Karpas-422 (cell line): ENCODE results near the gene SH2D3A. TPM values are rescaled to one million over a fixed set of nuclear protein-coding genes. Genes with fewer than 3 reads are reported as not detected.
"Not testable (repeated sequence)": the region's sequence is repeated elsewhere in the genome, so short reads cannot be mapped to it uniquely, and the experiment has no call there.

Source experiments
- DNase-seq: peaks from one replicate; pipeline ENCODE4 v3.0.0-alpha.2; 2015
- H2AFZ ChIP-seq: fragments of 200-600 bp; sonication (generic); 2 replicates; pipeline ENCODE4 v1.6.1; 2014; ENCODE audit warnings: antibody characterized with exemption, low read length, mixed read lengths
- H3K27ac ChIP-seq: fragments of 200-600 bp; sonication (generic); 2 replicates; pipeline ENCODE4 v1.5.1; 2014; ENCODE audit warnings: mild to moderate bottlenecking, low read length, moderate library complexity
- H3K27me3 ChIP-seq: fragments of 200-600 bp; sonication (generic); 2 replicates; pipeline ENCODE4 v1.6.1; 2014; ENCODE audit warnings: low read length, mixed read lengths
- H3K36me3 ChIP-seq: fragments of 200-600 bp; sonication (generic); 2 replicates; pipeline ENCODE4 v1.6.1; 2014; ENCODE audit warnings: low read length, mixed read lengths; ENCODE audit not compliant: insufficient read depth
- H3K4me1 ChIP-seq: fragments of 200-600 bp; sonication (generic); 2 replicates; pipeline ENCODE4 v1.6.1; 2014; ENCODE audit warnings: mild to moderate bottlenecking, low read length, mixed read lengths
- H3K4me2 ChIP-seq: fragments of 200-600 bp; sonication (generic); 2 replicates; pipeline ENCODE4 v1.6.1; 2014; ENCODE audit warnings: low read length, low read depth, mild to moderate bottlenecking; ENCODE audit not compliant: poor library complexity, severe bottlenecking
- H3K4me3 ChIP-seq: fragments of 200-600 bp; sonication (generic); 2 replicates; pipeline ENCODE4 v1.5.1; 2014; ENCODE audit warnings: mild to moderate bottlenecking, antibody characterized with exemption, low read length, mixed read lengths
- H3K79me2 ChIP-seq: fragments of 200-600 bp; sonication (generic); 2 replicates; pipeline ENCODE4 v1.6.1; 2014; ENCODE audit warnings: mild to moderate bottlenecking, low read length, mixed read lengths
- H3K9ac ChIP-seq: fragments of 200-600 bp; sonication (generic); 2 replicates; pipeline ENCODE4 v1.6.0; 2014; ENCODE audit warnings: low read length
- H3K9me2 ChIP-seq: fragments of 200-600 bp; sonication (generic), shearing (Covaris generic); replicated peaks from 2 replicates; pipeline ENCODE4 v1.6.0; 2014; ENCODE audit warnings: mild to moderate bottlenecking, low read length, moderate library complexity; ENCODE audit not compliant: insufficient read depth
- H3K9me3 ChIP-seq: fragments of 300-700, 200-600 bp; sonication (generic); 2 replicates; pipeline ENCODE4 v1.6.1; 2014; ENCODE audit warnings: low read length, mixed read lengths
- H4K20me1 ChIP-seq: fragments of 200-600 bp; sonication (generic); 2 replicates; pipeline ENCODE4 v1.6.1; 2014; ENCODE audit warnings: mild to moderate bottlenecking, antibody characterized with exemption, low read length, low read depth; ENCODE audit not compliant: insufficient read depth
- total RNA-seq: library from RNA; depleted of rRNA; stranded (reverse); fragments of >200 nt; shearing (Covaris generic); gene quantifications from 2 replicates; pipeline ENCODE4 v1.2.3, GENCODE V29; 2014; ENCODE audit warnings: low replicate concordance

SH2D3A gene
- total RNA-seq, 1 experiment from 2014 or later: 3.3 TPM

DNA sequence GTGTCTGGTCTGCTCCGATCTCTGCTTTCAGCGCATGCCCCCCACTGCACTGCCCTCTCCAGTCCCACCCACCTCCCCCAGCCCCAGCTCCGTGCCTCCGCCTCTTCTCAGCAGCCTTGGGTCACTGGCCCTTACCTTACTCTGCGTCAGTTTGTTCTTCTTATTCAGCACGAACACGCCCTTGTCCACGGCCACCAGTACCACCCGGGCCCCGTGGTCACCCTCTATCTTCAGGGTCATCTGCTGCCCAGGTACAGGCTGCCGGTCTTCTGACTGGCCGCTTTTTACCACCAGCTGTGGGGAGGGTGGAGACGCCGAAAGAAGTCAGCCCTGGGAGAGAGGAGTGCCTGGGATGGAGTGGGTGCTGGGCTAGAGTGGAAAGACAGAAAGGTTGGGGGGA, 57.7 kb downstream of the SH2D3A start:
- Histone ChIP-seq H3K9ac (no peak overlapping the region), H3K4me2 (no peak overlapping the region), H3K36me3 (no peaks in the 10 kb centered on the region), H4K20me1 (no peaks in the 10 kb centered on the region), H3K27me3 (no peaks in the 10 kb centered on the region), H2AFZ (no peak overlapping the region), H3K27ac (no peak overlapping the region), H3K79me2 (no peaks in the 10 kb centered on the region), H3K4me3 (no peak overlapping the region), H3K4me1 (no peaks in the 10 kb centered on the region), H3K9me3 (no peaks in the 10 kb centered on the region), H3K9me2 (no peaks in the 10 kb centered on the region)
- no peak for DNase-seq

DNA sequence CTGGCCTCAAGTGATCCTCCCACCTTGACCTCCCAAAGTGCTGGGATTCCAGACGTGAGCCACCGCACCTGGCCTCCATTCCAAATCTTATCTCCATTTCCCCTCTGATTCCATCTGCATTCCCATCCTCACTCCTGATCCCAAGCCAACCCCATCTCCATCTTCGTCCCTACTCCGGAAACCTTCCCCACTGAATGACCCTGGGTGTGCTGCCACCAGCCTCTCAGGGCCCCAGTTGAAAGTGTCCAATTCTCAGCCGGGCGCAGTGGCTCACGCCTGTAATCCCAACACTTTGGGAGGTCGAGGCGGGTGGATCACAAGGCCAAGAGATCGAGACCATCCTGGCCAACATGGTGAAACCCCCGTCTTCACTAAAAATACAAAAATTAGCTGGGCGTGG, 58.3 kb downstream of the SH2D3A start:
- DNase-seq, H3K4me1 ChIP-seq, H3K79me2 ChIP-seq, H4K20me1 ChIP-seq, H3K4me2 ChIP-seq, H3K4me3 ChIP-seq, H2AFZ ChIP-seq, H3K9me3 ChIP-seq, H3K9ac ChIP-seq, H3K27me3 ChIP-seq, H3K36me3 ChIP-seq, H3K27ac ChIP-seq, H3K9me2 ChIP-seq: not testable (repeated sequence)

DNA sequence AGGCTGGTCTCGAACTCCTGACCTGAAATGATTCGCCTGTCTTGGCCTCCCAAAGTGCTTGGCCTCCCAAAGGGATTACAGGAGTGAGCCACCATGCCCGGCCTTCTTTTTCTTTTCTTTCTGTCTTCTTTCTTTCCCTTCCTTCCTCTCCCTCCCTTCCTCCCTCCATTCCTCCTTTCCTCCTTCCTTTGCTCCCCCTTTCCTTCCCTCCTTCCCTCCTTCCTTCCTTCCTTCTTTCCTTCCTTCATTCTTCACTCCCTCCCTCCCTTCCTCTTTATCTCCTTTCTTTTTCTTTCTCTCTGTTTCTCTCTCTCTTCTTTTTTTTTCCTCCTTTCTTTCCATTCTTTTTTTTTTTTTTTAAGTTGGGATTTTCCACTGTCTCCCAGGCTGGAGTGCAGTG, 58.9 kb downstream of the SH2D3A start:
- Histone ChIP-seq H3K4me2 (no peak overlapping the region), H3K9me3 (no peaks in the 10 kb centered on the region), H3K36me3 (no peaks in the 10 kb centered on the region), H3K27me3 (no peaks in the 10 kb centered on the region), H3K79me2 (no peaks in the 10 kb centered on the region), H4K20me1 (no peaks in the 10 kb centered on the region), H3K27ac (no peak overlapping the region), H3K9me2 (no peaks in the 10 kb centered on the region), H2AFZ (no peak overlapping the region), H3K9ac (no peak overlapping the region), H3K4me1 (no peaks in the 10 kb centered on the region), H3K4me3 (no peak overlapping the region)
- no peak for DNase-seq

DNA sequence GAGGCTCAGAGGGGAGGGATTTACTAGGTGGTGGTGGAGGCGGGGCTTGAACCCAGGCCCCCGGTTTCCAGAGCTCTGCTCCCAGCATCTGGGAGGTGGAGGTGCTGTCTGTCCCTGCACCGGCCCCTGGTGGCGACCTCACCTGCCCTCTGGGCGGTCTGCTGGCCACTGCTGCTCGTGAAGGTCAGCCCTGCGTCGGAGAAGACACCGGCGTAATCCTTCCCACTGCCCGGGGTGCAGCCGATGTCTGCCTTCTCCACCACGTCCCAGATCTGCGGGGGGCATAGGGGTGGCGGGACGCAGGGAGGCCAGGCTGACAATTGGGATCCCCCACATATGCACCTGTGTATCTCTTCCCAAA, 59.6 kb downstream of the SH2D3A start:
- DNase-seq: no peak
- no peak overlapping the region for H3K27ac ChIP-seq
- no peaks in the 10 kb centered on the region for H3K9me2 ChIP-seq
- H3K4me2 ChIP-seq: no peak overlapping the region
- no peaks in the 10 kb centered on the region for H3K27me3 ChIP-seq
- no peak overlapping the region for H3K9ac ChIP-seq
- no peak overlapping the region for H2AFZ ChIP-seq
- H3K9me3 ChIP-seq: no peaks in the 10 kb centered on the region
- H3K36me3 ChIP-seq: no peaks in the 10 kb centered on the region
- H3K4me1 ChIP-seq: no peaks in the 10 kb centered on the region
- H4K20me1 ChIP-seq: no peaks in the 10 kb centered on the region
- H3K4me3 ChIP-seq: no peak overlapping the region
- H3K79me2 ChIP-seq: no peaks in the 10 kb centered on the region

DNA sequence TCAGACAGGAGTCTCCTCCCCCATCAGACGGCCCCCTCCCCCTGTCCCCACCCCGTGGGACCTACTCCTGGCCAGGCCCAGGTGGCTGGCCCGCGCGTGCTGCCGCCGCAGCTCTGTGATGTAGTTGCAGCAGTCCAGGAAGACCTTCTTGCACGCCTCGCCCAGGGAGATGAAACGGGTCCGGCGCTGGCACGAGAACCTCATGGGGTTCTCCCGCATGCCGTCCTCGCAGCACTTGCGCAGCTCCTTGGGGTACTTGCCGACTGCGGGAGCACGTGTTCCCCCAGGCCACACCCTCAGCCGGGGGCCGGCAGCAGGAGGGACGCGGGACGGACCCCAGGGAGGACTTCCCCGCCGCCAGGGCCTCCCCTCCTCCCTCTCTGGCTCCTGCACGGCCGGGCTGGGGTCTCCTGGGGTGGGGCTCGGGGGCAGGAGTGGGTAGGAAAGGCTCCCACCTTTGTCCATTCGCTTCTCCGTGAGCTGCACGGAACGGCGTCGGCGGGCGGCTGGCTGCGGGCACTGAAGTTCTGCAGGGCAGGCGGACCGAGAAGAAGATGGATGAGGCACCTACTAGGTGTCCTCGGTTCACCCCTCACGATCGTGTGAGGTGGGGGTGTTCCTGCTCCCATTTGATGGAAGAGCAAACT, 60.1 kb downstream of the SH2D3A start:
- Histone ChIP-seq H3K4me2 (no peak overlapping the region), H3K9ac (no peak overlapping the region), H3K36me3 (no peaks in the 10 kb centered on the region), H3K79me2 (no peaks in the 10 kb centered on the region), H2AFZ (no peak overlapping the region), H3K4me1 (no peaks in the 10 kb centered on the region), H3K27ac (no peak overlapping the region), H4K20me1 (no peaks in the 10 kb centered on the region), H3K27me3 (no peaks in the 10 kb centered on the region), H3K9me3 (no peaks in the 10 kb centered on the region), H3K4me3 (no peak overlapping the region), H3K9me2 (no peaks in the 10 kb centered on the region)
- no peak for DNase-seq

DNA sequence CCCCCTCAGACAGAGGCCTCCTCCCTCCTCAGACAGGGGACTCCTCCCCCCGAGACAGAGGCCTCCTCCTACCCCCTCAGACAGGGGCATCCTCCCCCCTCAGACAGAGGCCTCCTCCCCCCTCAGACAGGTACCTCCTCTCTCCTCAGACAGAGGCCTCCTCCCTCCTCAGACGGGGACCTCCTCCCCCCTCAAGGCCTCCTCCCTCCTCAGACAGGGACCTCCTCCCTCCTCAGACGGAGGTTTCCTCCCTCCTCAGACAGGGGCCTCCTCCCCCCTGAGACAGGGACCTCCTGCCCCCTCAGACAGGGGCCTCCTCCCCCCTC, 60.6 kb downstream of the SH2D3A start:
- Histone ChIP-seq H3K9me2 (no peaks in the 10 kb centered on the region), H3K4me3 (no peak overlapping the region), H4K20me1 (no peaks in the 10 kb centered on the region), H3K27ac (no peak overlapping the region), H3K4me1 (no peaks in the 10 kb centered on the region), H3K27me3 (no peaks in the 10 kb centered on the region), H3K4me2 (no peak overlapping the region), H3K9ac (no peak overlapping the region), H3K36me3 (no peaks in the 10 kb centered on the region), H3K79me2 (no peaks in the 10 kb centered on the region), H2AFZ (no peak overlapping the region), H3K9me3 (no peaks in the 10 kb centered on the region)
- DNase-seq: no peak

DNA sequence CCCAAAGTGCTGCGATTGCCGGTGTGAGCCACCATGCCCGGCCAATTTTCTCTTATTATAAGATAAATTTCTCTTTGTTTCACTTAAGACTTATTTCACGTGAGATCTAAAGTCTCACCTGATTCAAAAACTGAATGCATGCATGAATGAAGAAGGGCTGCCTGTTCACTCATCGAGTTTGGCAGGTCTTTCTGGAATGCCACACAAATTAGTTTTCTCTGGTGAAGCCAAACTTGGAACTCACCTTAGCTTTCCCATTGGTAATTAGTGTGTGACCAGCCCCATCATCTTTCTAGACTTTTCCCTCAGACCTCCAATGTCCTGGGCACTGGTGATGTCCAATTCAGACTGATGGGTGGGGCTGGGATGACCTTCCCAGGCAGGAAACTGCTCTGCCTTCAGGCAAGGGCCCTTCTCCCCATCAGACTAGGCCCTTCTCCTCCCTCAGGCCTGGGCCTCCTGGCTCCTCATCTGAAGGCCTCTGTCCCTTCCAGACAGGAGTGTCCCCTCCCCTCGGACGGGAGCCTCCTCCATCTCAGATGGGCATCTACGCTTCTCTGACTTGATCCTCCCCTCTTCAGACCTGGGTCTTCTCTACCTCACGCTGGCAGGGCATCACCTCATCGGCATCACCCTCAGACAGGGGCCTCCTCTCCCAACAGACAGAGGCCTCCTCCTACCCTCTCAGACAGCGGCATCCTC, 61.2 kb downstream of the SH2D3A start:
- H3K9ac ChIP-seq: no peak overlapping the region
- no peak overlapping the region for H3K4me3 ChIP-seq
- H3K4me1 ChIP-seq: no peaks in the 10 kb centered on the region
- DNase-seq: no peak
- no peaks in the 10 kb centered on the region for H3K36me3 ChIP-seq
- no peaks in the 10 kb centered on the region for H3K79me2 ChIP-seq
- H3K4me2 ChIP-seq: no peak overlapping the region
- no peak overlapping the region for H3K27ac ChIP-seq
- H4K20me1 ChIP-seq: no peaks in the 10 kb centered on the region
- H2AFZ ChIP-seq: no peak overlapping the region
- no peaks in the 10 kb centered on the region for H3K9me2 ChIP-seq
- H3K9me3 ChIP-seq: no peaks in the 10 kb centered on the region
- H3K27me3 ChIP-seq: no peaks in the 10 kb centered on the region
